Bronchial epithelial cell (primary cell): Measurements from ENCODE around the gene SAMSN1. TPM values are rescaled to one million over a fixed set of nuclear protein-coding genes. Genes with fewer than 3 reads are reported as not detected.

Experiments used
- DNase-seq: peaks from one replicate; pipeline ENCODE4 v3.0.0-alpha.2; 2010; ENCODE audit warnings: low read depth
- FAIRE-seq: peaks from 2 replicates; lab custom pipeline; 2011; peaks lifted over from hg19 to GRCh38; lab: Jason Lieb, UNC
- H3K27me3 ChIP-seq: 2 replicates; pipeline ENCODE4 v1.5.1; 2011; ENCODE audit warnings: low read length; ENCODE audit not compliant: control insufficient read depth, insufficient read depth
- H3K36me3 ChIP-seq: 2 replicates; pipeline ENCODE4 v1.5.1; 2011; ENCODE audit warnings: low read length; ENCODE audit not compliant: control insufficient read depth, insufficient read depth
- H3K4me3 ChIP-seq: 2 replicates; pipeline ENCODE4 v1.5.1; 2011; ENCODE audit warnings: mild to moderate bottlenecking, low read depth, low read length, control low read depth
- CTCF ChIP-seq: IDR thresholded peaks from 2 replicates; pipeline ENCODE4 v1.5.1; 2011; ENCODE audit warnings: mild to moderate bottlenecking, moderate library complexity, low read length, control low read depth, inconsistent platforms; ENCODE audit not compliant: insufficient read depth, severe bottlenecking
- total RNA-seq: library from RNA; depleted of rRNA; stranded (reverse); fragments of >200 nt; gene quantifications from 2 replicates; pipeline ENCODE4 v1.2.1, GENCODE V29; 2014

Gene SAMSN1
- total RNA-seq, 1 donor from 2014 or later, result under 0.01 TPM

GRCh38 chr21:14452031-14452726 lies 93.9 kb downstream of the SAMSN1 start:
- FAIRE-seq, result no peak
- H3K27me3 ChIP-seq, result no peaks in the 10 kb centered on the region

GRCh38 chr21:14451546-14451945 lies 94.6 kb downstream of the SAMSN1 start:
- Histone ChIP-seq H3K4me3 (no peak overlapping the region), H3K36me3 (no peaks in the 10 kb centered on the region), H3K27me3 (no peaks in the 10 kb centered on the region)
- no peak for TF ChIP-seq CTCF
- no peak for FAIRE-seq
- no peak for DNase-seq

More at GRCh38 chr21:14452031-14452726, 93.9 kb downstream of the SAMSN1 start:
- TF ChIP-seq CTCF, result no peak
- no peaks in the 10 kb centered on the region for H3K36me3 ChIP-seq
- H3K4me3 ChIP-seq, result no peak overlapping the region
- DNase-seq, result no peak

- no peak overlapping the region for H3K4me3 ChIP-seq
- DNase-seq, result no peak
- no peak for TF ChIP-seq CTCF
- no peaks in the 10 kb centered on the region for H3K27me3 ChIP-seq
- no peaks in the 10 kb centered on the region for H3K36me3 ChIP-seq
- FAIRE-seq, result no peak
These were observed 97.3 kb downstream of the SAMSN1 start for GRCh38 chr21:14448784-14449183.

GRCh38 chr21:14438211-14438610 lies 107.9 kb downstream of the SAMSN1 start:
- DNase-seq (no peak), FAIRE-seq (no peak)
- no peak overlapping the region for H3K4me3 ChIP-seq
- H3K27me3 ChIP-seq, result no peaks in the 10 kb centered on the region
- no peaks in the 10 kb centered on the region for H3K36me3 ChIP-seq
- TF ChIP-seq CTCF, result no peak

GRCh38 chr21:14435423-14435822 lies 110.7 kb downstream of the SAMSN1 start:
- Histone ChIP-seq H3K36me3 (no peaks in the 10 kb centered on the region), H3K4me3 (no peak overlapping the region), H3K27me3 (no peaks in the 10 kb centered on the region)
- FAIRE-seq (no peak), DNase-seq (no peak)
- TF ChIP-seq CTCF, result no peak

Other genes with a start within 250 kb of the SAMSN1 start
- gene HSPA13, start 163.2 kb downstream of the SAMSN1 start, total RNA-seq, result 95.6 and 109 TPM in 2 replicates